IMR-90 (cell line): ENCODE measurements around the gene TTC1. TPM values are rescaled to one million over a fixed set of nuclear protein-coding genes. Genes with fewer than 3 reads are reported as not detected.

Experiments
- ATAC-seq: fragments of 200-7000 bp; cut with Tn5 transposase; 2 replicates; pipeline ENCODE4 v1.9.1; 2020; ENCODE audit warnings: low read depth, mild to moderate bottlenecking, moderate library complexity
- BruUV-seq: library from RNA; stranded (reverse); fragments of 400-500 nt; replicated peaks from 2 replicates; lab custom pipeline; 2021; lab: Mats Ljungman, UMichigan
- CTCF ChIA-PET: fragments of 300-600 bp; formaldehyde crosslinking; extraction: SDS; loops from one replicate; lab custom pipeline; 2021; ENCODE audit warnings: antibody characterized with exemption; lab: Yijun Ruan, JAX
- POLR2A ChIA-PET: fragments of 300-600 bp; sonication (Branson Sonifier 250); formaldehyde crosslinking; loops from one replicate; lab custom pipeline; 2022; ENCODE audit warnings: antibody characterized with exemption; ENCODE audit not compliant: unreplicated experiment; lab: Charles Lee
- DNase-seq: peaks from one replicate; pipeline ENCODE4 v3.0.0; 2013
- H2AFZ ChIP-seq: replicated peaks from 2 replicates; pipeline ENCODE3; 2013; ENCODE audit warnings: low read length, mild to moderate bottlenecking; ENCODE audit not compliant: poor library complexity
- H2AK5ac ChIP-seq: 2 replicates; pipeline ENCODE4 v1.6.1; 2013; ENCODE audit warnings: low read depth, low read length, inconsistent platforms
- H2AK9ac ChIP-seq: replicated peaks from 2 replicates; pipeline ENCODE3; 2013; ENCODE audit warnings: mild to moderate bottlenecking, low read depth, low read length, moderate library complexity; ENCODE audit not compliant: poor library complexity
- H2BK120ac ChIP-seq: 2 replicates; pipeline ENCODE4 v1.6.1; 2013; ENCODE audit warnings: low read depth, low read length, inconsistent platforms
- H2BK15ac ChIP-seq: 3 replicates; pipeline ENCODE4 v1.6.1; 2013; ENCODE audit warnings: low read depth, low read length, inconsistent platforms
- H2BK20ac ChIP-seq: 2 replicates; pipeline ENCODE4 v1.6.1; 2013; ENCODE audit warnings: low read depth, mild to moderate bottlenecking, inconsistent platforms, low read length, moderate library complexity
- H2BK5ac ChIP-seq: 2 replicates; pipeline ENCODE4 v1.6.1; 2013; ENCODE audit warnings: mild to moderate bottlenecking, low read depth, low read length, inconsistent platforms; ENCODE audit not compliant: poor library complexity, severe bottlenecking
- H3K14ac ChIP-seq: replicated peaks from 2 replicates; pipeline ENCODE4 v1.6.1; 2013; ENCODE audit warnings: low read depth, low read length, inconsistent platforms
- H3K18ac ChIP-seq: 2 replicates; pipeline ENCODE4 v1.6.1; 2013; ENCODE audit warnings: low read depth, low read length, control low read depth
- H3K23ac ChIP-seq: 2 replicates; pipeline ENCODE4 v1.6.1; 2013; ENCODE audit warnings: low read depth, low read length, inconsistent platforms
- H3K27ac ChIP-seq: 2 replicates; pipeline ENCODE4 v1.5.1; 2013; ENCODE audit warnings: mild to moderate bottlenecking, control low read depth, low read length; ENCODE audit not compliant: insufficient read depth
- H3K27me3 ChIP-seq: 2 replicates; pipeline ENCODE4 v1.6.1; 2013; ENCODE audit warnings: low read length; ENCODE audit not compliant: control insufficient read depth, insufficient read depth
- H3K36me3 ChIP-seq: 2 replicates; pipeline ENCODE4 v1.6.1; 2013; ENCODE audit warnings: low read length, mixed read lengths; ENCODE audit not compliant: control insufficient read depth, insufficient read depth
- H3K4ac ChIP-seq: 2 replicates; pipeline ENCODE4 v1.6.1; 2013; ENCODE audit warnings: low read depth, low read length, inconsistent platforms
- H3K4me1 ChIP-seq: 2 replicates; pipeline ENCODE4 v1.6.1; 2013; ENCODE audit warnings: low read length, mixed read lengths; ENCODE audit not compliant: control insufficient read depth, insufficient read depth
- H3K4me2 ChIP-seq: 2 replicates; pipeline ENCODE4 v1.6.1; 2013; ENCODE audit warnings: low read depth, mild to moderate bottlenecking, control low read depth, low read length, moderate library complexity
- H3K4me3 ChIP-seq: 2 replicates; pipeline ENCODE4 v1.5.1; 2013; ENCODE audit warnings: low read depth, mild to moderate bottlenecking, control low read depth, low read length, moderate library complexity; ENCODE audit not compliant: insufficient read depth
- H3K56ac ChIP-seq: 2 replicates; pipeline ENCODE4 v1.6.1; 2013; ENCODE audit warnings: low read length, inconsistent platforms; ENCODE audit not compliant: insufficient read depth; ENCODE audit errors: extremely low read depth
- H3K79me1 ChIP-seq, 2 experiments: 2 replicates each; pipeline ENCODE4 v1.6.1; 2013; ENCODE audit warnings: low read length in 2 of 2, inconsistent platforms in 1 of 2, low read depth in 1 of 2
- H3K9ac ChIP-seq: 2 replicates; pipeline ENCODE4 v1.6.1; 2013; ENCODE audit warnings: low read depth, low read length, control low read depth
- H3K9me1 ChIP-seq: 2 replicates; pipeline ENCODE4 v1.6.1; 2013; ENCODE audit warnings: low read length, inconsistent platforms; ENCODE audit not compliant: insufficient read depth
- H3K9me3 ChIP-seq: 2 replicates; pipeline ENCODE4 v1.6.1; 2013; ENCODE audit warnings: low read length; ENCODE audit not compliant: control insufficient read depth, insufficient read depth
- H4K20me1 ChIP-seq: 2 replicates; pipeline ENCODE4 v1.6.1; 2013; ENCODE audit warnings: low read length, inconsistent platforms; ENCODE audit not compliant: insufficient read depth
- H4K5ac ChIP-seq: 2 replicates; pipeline ENCODE4 v1.6.1; 2013; ENCODE audit warnings: mild to moderate bottlenecking, low read depth, low read length, control low read depth
- H4K8ac ChIP-seq, 2 experiments: 2 replicates each; pipeline ENCODE4 v1.6.1; 2013; ENCODE audit warnings: low read depth in 2 of 2, low read length in 2 of 2, control low read depth in 1 of 2, inconsistent platforms in 1 of 2
- H4K91ac ChIP-seq: 2 replicates; pipeline ENCODE4 v1.6.1; 2013; ENCODE audit warnings: low read depth, low read length, inconsistent platforms; ENCODE audit not compliant: insufficient read depth
- BHLHE40 ChIP-seq: fragments of 150-350 bp; IDR thresholded peaks from 2 replicates; pipeline ENCODE4 v1.6.1; 2016; ENCODE audit warnings: mild to moderate bottlenecking, low read depth, low read length
- CEBPB ChIP-seq: IDR thresholded peaks from 2 replicates; pipeline ENCODE4 v1.6.1; 2012; ENCODE audit warnings: low read depth, low read length, improper control_type of control experiment
- CHD1 ChIP-seq: IDR thresholded peaks from 2 replicates; pipeline ENCODE4 v1.6.1; 2012; ENCODE audit warnings: low read depth, low read length, improper control_type of control experiment
- ELK1 ChIP-seq: fragments of 150-350 bp; IDR thresholded peaks from 2 replicates; pipeline ENCODE4 v1.6.1; 2016; ENCODE audit warnings: low read depth, mild to moderate bottlenecking, low read length, moderate library complexity, borderline replicate concordance
- MAFK ChIP-seq: IDR thresholded peaks from 2 replicates; pipeline ENCODE4 v1.6.1; 2012; ENCODE audit warnings: low read depth, low read length, improper control_type of control experiment
- MAZ ChIP-seq: IDR thresholded peaks from 2 replicates; pipeline ENCODE4 v1.6.1; 2012; ENCODE audit warnings: low read depth, mild to moderate bottlenecking, low read length, improper control_type of control experiment, moderate library complexity, borderline replicate concordance
- MXI1 ChIP-seq: IDR thresholded peaks from 2 replicates; pipeline ENCODE4 v1.6.1; 2012; ENCODE audit warnings: low read depth, mild to moderate bottlenecking, low read length, moderate library complexity, borderline replicate concordance
- POLR2A ChIP-seq: IDR thresholded peaks from 2 replicates; pipeline ENCODE4 v1.6.1; 2012; ENCODE audit warnings: mild to moderate bottlenecking, low read depth, low read length
- RAD21 ChIP-seq: IDR thresholded peaks from 2 replicates; pipeline ENCODE4 v1.6.1; 2012; ENCODE audit warnings: low read length, improper control_type of control experiment
- RCOR1 ChIP-seq: IDR thresholded peaks from 2 replicates; pipeline ENCODE4 v1.6.1; 2012; ENCODE audit warnings: mild to moderate bottlenecking, low read length, improper control_type of control experiment; ENCODE audit not compliant: insufficient replicate concordance
- RFX5 ChIP-seq: IDR thresholded peaks from 2 replicates; pipeline ENCODE4 v1.8.0; 2012; ENCODE audit warnings: low read depth, mild to moderate bottlenecking, low read length, moderate library complexity
- SMC3 ChIP-seq: fragments of 150-350 bp; IDR thresholded peaks from 2 replicates; pipeline ENCODE4 v1.6.1; 2016; ENCODE audit warnings: low read depth, mild to moderate bottlenecking, antibody characterized with exemption, low read length, moderate library complexity
- USF2 ChIP-seq: fragments of 150-350 bp; IDR thresholded peaks from 2 replicates; pipeline ENCODE4 v1.6.1; 2017; ENCODE audit warnings: mild to moderate bottlenecking, antibody characterized with exemption, low read length, low read depth
- WGBS, 2 experiments: methylation state at CpG; one replicate each; pipeline versions ENCODE4 v1.1.5 to v1.1.7; 2013; ENCODE audit warnings: missing lambda C conversion rate in 2 of 2; ENCODE audit not compliant: insufficient read length in 1 of 2; ENCODE audit errors: extremely low coverage in 2 of 2; 5-methylcytosine and 5-hydroxymethylcytosine counted together
- dilution Hi-C: fragments of 300-500 bp; cut with HindIII; formaldehyde crosslinking; loops from one replicate; pipeline ENCODE4 v1.14.3; 2018; ENCODE audit warnings: low sequenced_read_pairs; ENCODE audit not compliant: unreplicated experiment
- in situ Hi-C: fragments of 300-500 bp; cut with MboI; formaldehyde crosslinking; loops from 3 replicates; pipeline ENCODE4 v1.14.3; 2019; ENCODE audit warnings: low sequenced_read_pairs, inconsistent platforms, mixed read lengths
- intact Hi-C: fragments of 100-400 bp; cut with micrococcal nuclease; formaldehyde crosslinking; loops from 2 replicates; pipeline ENCODE4 v1.10.0; 2022
- polyA plus RNA-seq, 3 experiments: library from polyadenylated mRNA; depleted of rRNA; stranded (reverse); fragments of >200 nt; gene quantifications; 2 replicates each; pipeline ENCODE4 v1.2.3, GENCODE V29; 2012; ENCODE audit warnings: low replicate concordance in 1 of 3
- total RNA-seq: library from RNA; depleted of rRNA; stranded (reverse); fragments of >200 nt; gene quantifications from 2 replicates; pipeline ENCODE4 v1.2.3, GENCODE V29; 2012
- TF ChIP-seq, protein P1 (sequence below): conservative IDR thresholded peaks from 2 replicates; pipeline ENCODE4 v1.5.1; 2012; ENCODE audit warnings: mild to moderate bottlenecking, low read depth, low read length, improper control_type of control experiment

The TTC1 gene
- total and polyA plus RNA-seq, 2 of the 4 experiments (the other 2 are of a cell fraction): 23.1 to 41.1 TPM

- no peaks in the 10 kb centered on the region for H3K9me3 ChIP-seq
- H4K8ac ChIP-seq: no peak overlapping the region
- no peak overlapping the region for H3K27ac ChIP-seq
- H3K4me2 ChIP-seq: no peak overlapping the region
- H3K56ac ChIP-seq: no peak overlapping the region
- peaks cover 5% of the 10 kb centered on the region for H3K4me1 ChIP-seq
- H4K20me1 ChIP-seq: no peaks in the 10 kb centered on the region
- in situ Hi-C loops (loop anchor here (10.0 to 25.0 kb wide), 2 partner anchors 519 to 802 kb away; no protein-coding TSS in a partner anchor), dilution Hi-C loops (no loop called here), intact Hi-C loops (loop anchor here (2.0 to 5.0 kb wide), 2 partner anchors 47 to 447 kb away; partner anchors contain the start of gene ADRA1B)
- no TSS peak for BruUV-seq
- no peak overlapping the region for H3K4me3 ChIP-seq
- H3K4ac ChIP-seq: no peak overlapping the region; the same call in 1 of the 2 replicates
- TF ChIP-seq USF2 (no peak), MAFK (no peak), CHD1 (no peak), CEBPB (no peak), RFX5 (no peak), MXI1 (no peak), POLR2A (no peak), RAD21 (no peak), RCOR1 (no peak), ELK1 (no peak), MAZ (no peak), BHLHE40 (no peak), SMC3 (no peak)
- TF ChIP-seq, protein P1, sequence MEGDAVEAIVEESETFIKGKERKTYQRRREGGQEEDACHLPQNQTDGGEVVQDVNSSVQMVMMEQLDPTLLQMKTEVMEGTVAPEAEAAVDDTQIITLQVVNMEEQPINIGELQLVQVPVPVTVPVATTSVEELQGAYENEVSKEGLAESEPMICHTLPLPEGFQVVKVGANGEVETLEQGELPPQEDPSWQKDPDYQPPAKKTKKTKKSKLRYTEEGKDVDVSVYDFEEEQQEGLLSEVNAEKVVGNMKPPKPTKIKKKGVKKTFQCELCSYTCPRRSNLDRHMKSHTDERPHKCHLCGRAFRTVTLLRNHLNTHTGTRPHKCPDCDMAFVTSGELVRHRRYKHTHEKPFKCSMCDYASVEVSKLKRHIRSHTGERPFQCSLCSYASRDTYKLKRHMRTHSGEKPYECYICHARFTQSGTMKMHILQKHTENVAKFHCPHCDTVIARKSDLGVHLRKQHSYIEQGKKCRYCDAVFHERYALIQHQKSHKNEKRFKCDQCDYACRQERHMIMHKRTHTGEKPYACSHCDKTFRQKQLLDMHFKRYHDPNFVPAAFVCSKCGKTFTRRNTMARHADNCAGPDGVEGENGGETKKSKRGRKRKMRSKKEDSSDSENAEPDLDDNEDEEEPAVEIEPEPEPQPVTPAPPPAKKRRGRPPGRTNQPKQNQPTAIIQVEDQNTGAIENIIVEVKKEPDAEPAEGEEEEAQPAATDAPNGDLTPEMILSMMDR: no peak
- H3K23ac ChIP-seq: no peak overlapping the region
- H3K9ac ChIP-seq: no peak overlapping the region
- no peak overlapping the region for H2BK20ac ChIP-seq
- H2AFZ ChIP-seq: no peak overlapping the region
- no peak overlapping the region for H4K5ac ChIP-seq
- no peak overlapping the region for H4K91ac ChIP-seq
- no peak overlapping the region for H3K14ac ChIP-seq
- no peaks in the 10 kb centered on the region for H3K79me1 ChIP-seq
- H2AK9ac ChIP-seq: no peak overlapping the region
- no peak overlapping the region for H2BK15ac ChIP-seq
- no peak overlapping the region; the same call in 1 of the 2 replicates for H2AK5ac ChIP-seq
- H3K27me3 ChIP-seq: no peaks in the 10 kb centered on the region
- H2BK120ac ChIP-seq: no peak overlapping the region
- DNase-seq: no peak
- CTCF ChIA-PET: interaction anchor here (0.6 kb wide), 1 partner anchor 29 kb away, joined by 5 read pairs; no protein-coding TSS in a partner anchor
- H3K36me3 ChIP-seq: no peaks in the 10 kb centered on the region
- peaks cover 6% of the 10 kb centered on the region for H3K9me1 ChIP-seq
- H3K18ac ChIP-seq: no peak overlapping the region
- no peak overlapping the region for H2BK5ac ChIP-seq
- POLR2A ChIA-PET: no interaction called here
- WGBS, 2 experiments: 94% methylated on average over 2 of the region's 6 CpGs; no CpG with 5 or more reads in 1 of the 2 experiments
- no peak for ATAC-seq
Observed at GRCh38 chr5:159963935-159964334, 45.0 kb upstream of the TTC1 start.
